GM08714 (cell line): ENCODE measurements around the gene MALT1.
A peak's percentile ranks its signal among the peaks of the same experiment; 100 is the strongest.

Source experiments
- H3K4me3 ChIP-seq: fragments of 200-500 bp; sonication (Bioruptor generic); 2 replicates; pipeline ENCODE4 v1.5.1; 2014; ENCODE audit warnings: mild to moderate bottlenecking, low read length, inconsistent platforms
- ZNF274 ChIP-seq: IDR thresholded peaks from 2 replicates; pipeline ENCODE4 v1.6.1; 2012; ENCODE audit warnings: mild to moderate bottlenecking, low read depth, low read length

Gene MALT1, protein sequence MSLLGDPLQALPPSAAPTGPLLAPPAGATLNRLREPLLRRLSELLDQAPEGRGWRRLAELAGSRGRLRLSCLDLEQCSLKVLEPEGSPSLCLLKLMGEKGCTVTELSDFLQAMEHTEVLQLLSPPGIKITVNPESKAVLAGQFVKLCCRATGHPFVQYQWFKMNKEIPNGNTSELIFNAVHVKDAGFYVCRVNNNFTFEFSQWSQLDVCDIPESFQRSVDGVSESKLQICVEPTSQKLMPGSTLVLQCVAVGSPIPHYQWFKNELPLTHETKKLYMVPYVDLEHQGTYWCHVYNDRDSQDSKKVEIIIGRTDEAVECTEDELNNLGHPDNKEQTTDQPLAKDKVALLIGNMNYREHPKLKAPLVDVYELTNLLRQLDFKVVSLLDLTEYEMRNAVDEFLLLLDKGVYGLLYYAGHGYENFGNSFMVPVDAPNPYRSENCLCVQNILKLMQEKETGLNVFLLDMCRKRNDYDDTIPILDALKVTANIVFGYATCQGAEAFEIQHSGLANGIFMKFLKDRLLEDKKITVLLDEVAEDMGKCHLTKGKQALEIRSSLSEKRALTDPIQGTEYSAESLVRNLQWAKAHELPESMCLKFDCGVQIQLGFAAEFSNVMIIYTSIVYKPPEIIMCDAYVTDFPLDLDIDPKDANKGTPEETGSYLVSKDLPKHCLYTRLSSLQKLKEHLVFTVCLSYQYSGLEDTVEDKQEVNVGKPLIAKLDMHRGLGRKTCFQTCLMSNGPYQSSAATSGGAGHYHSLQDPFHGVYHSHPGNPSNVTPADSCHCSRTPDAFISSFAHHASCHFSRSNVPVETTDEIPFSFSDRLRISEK

DNA sequence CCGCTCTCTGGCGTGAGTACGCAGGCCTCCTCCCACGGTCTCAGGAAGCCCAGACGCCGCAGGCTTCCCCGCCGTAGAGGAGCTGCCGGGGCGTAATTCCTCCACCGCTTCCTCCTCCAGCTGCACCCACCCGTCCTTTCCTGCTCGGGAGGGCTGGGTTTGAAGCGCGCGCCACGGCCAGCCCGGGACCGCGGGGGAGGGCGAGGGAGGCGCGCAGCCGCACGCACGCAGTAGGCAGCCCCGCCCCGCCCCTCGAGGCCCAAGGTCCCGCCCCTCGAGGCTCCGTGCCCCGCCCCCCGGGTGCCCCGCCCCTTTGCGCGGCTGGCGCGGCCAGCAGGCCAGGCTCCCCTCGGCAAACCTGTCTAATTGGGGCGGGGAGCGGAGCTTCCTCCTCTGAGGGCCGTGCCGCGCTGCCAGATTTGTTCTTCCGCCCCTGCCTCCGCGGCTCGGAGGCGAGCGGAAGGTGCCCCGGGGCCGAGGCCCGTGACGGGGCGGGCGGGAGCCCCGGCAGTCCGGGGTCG, at the start of gene MALT1:
Gene MALT1 (plus strand): TSS at position 355 of the 521 bp plus-strand sequence. CDS start 179 bp downstream, outside the sequence.
- TF ChIP-seq ZNF274: no peak
- peak within 1 kb of the TSS; percentile 97 for H3K4me3 ChIP-seq

DNA sequence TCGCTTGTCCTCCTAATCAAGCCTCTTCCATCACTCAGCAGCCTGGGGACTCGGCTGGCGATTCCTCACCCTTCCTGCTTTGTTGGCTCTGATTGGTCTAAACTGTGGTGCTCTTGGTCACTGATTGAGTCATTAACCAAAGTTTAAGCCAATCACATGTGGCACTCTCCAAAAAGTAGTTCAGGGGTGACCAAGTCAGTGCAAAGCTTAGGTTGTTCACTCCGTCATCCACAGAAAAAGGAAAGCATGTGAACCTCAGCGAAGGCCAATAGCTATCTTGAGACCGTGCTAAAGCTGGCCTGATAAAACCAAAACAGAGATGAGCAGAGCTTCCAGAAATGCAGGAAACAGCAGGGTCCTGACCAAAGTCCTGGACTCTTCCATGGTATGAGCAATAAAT, 47.3 kb upstream of the MALT1 start:
- no peak for TF ChIP-seq ZNF274
- no peak overlapping the region for H3K4me3 ChIP-seq

DNA sequence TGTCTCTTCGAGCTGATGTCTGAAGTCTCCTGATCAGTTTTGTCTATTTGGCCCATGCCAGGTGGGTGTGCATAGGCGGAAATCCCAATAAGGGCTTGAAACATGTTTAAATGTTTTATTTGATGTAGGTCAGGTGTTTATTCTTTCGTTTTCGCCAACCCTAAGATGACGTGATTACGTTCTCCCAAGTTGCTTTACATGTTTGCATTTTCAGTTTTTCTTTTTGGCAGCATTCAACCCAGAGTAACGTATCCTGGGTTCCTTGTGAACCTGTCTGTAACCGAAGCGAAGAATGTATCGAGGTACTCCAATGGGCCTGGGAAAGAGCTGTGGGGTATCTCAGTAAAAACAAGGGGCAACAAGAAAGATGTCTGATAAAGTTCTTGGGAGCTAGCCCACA, 45.4 kb upstream of the MALT1 start:
- TF ChIP-seq ZNF274: no peak
- no peak overlapping the region for H3K4me3 ChIP-seq

DNA sequence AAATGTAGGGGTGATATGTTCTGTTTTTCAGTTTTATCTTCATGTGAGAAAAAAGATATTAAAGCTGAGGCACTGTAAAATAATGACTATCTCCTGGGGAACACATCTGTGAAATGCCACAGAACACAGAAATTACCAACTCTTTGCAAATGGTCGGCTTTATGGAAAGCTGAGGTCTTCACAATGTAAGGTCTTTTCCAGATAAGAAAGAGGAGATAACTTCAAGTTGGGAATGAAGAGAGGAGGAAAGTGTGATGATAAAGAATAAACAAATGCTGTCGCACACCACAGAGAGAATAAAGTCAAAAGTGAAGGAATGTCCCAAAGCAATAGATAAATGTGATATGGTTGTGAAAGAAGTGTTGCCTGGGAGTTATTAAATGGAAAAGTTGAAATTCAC, 41.2 kb upstream of the MALT1 start:
- H3K4me3 ChIP-seq: no peak overlapping the region
- TF ChIP-seq ZNF274: no peak

DNA sequence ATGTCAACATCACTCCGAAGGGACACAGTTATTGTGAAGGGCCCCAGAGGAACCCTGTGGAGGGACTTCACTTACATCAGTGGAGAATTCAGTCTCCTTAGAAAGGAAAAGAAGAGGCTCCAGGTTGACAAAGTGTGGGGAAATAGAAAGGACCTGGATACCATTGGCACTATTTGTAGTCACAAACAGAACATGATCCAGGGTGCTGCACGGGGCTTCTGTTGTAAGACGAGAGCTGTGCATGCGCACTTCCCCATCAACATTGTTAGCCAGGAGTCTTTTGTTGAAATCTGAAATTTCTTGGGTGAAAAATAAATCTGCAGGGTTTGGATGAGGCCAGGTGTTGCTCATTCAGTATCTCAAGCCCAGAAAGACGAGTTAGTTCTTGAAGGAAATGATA, 40.0 kb upstream of the MALT1 start:
- no peak for TF ChIP-seq ZNF274
- H3K4me3 ChIP-seq: no peak overlapping the region

DNA sequence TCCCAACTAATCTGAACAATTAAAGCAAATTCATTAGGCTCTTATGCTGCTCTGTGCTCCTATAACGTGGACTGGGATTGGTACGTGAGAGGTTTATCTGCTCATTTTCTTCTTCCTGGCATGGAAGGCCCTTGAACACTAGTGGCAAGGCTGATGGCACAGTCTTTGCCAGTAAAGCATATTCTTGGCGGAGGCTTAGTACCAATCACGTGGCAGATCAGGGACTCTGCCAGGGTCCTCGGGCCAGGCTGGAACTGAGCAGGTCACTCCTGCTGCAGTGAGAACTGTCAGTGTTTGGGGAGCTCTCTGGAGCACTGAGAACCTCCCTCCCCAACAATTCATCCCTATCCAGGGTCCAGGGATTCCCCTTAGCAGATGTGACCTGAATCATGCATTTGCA, 38.7 kb upstream of the MALT1 start:
- TF ChIP-seq ZNF274: no peak
- H3K4me3 ChIP-seq: no peak overlapping the region

DNA sequence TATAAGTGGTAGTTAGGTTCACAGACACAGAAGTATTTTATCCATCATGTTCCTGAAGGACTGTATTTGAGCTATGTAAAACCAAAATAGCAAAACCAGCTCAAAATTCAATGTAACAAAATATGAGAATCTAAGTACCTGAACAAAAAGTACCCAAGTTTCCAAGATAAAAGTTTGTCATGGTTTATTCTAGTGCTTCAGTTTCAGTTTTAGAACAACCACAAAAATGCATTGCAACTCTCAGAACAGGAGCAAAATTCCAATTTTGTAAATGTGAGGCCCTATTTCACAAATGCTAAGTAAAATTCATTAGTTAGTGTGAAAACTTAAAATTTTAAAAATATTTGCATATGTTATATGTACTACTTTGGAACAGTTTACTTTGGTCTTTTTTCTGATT, 37.4 kb upstream of the MALT1 start:
- H3K4me3 ChIP-seq: no peak overlapping the region
- TF ChIP-seq ZNF274: no peak

DNA sequence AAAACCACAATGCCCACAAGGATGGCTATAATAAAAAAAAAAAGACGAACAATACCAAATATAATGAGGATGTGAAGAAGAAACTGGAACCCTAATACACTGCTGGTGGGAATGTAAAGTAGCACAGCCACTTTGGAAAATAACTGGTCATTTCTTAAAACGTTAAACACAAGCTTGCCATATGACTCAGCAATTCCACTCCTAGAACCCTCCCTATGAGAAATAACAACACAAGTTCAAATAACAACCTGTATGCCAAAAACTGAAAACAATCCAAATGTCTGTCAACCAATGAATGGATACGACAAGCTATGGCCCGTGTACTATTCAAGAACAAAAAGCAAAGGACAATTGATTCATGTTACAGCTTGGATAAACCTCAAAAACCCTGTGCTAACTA, 35.4 kb upstream of the MALT1 start:
- H3K4me3 ChIP-seq: no peak overlapping the region
- TF ChIP-seq ZNF274: no peak

DNA sequence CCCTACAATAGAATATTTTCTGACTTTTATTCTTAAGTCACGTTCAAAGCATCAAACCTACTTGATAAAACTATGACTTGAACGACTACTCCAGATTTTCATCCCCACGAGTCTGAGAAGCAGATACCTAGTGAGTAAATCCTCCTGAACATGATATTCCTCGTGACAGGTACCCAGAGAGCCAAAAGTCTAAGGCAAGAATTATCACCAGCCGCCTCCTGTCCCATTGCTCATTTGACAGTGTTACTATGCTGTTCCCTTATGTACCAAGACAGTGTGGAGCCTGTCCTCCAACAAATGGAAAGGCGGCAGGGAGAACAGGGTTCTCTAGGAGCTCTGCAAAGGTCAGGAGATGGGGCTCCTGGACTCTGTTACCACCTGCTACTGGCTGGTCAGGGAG, 34.1 kb upstream of the MALT1 start:
- H3K4me3 ChIP-seq: no peak overlapping the region
- no peak for TF ChIP-seq ZNF274

DNA sequence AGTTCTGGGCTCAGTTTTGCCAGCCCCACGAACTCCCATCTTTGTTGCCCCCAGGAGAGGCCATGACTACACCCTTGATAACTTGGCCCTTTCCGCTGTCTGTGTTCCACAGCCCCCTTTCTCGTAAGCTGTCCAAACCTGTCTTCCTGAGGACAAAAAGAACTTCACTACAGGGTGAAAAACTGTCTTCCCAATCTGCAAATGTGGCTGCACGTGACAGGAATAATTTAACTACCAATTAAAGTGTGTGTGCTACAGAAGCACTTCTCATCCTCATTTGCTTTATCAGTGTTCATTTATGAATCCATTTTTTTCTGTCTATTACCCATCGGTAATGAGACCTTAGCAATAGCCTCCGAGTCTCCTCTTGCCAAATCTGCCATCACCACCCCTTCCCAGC, 33.3 kb upstream of the MALT1 start:
- peak overlapping the region; percentile 25; the same call in 1 of the 2 replicates for H3K4me3 ChIP-seq
- TF ChIP-seq ZNF274: no peak

DNA sequence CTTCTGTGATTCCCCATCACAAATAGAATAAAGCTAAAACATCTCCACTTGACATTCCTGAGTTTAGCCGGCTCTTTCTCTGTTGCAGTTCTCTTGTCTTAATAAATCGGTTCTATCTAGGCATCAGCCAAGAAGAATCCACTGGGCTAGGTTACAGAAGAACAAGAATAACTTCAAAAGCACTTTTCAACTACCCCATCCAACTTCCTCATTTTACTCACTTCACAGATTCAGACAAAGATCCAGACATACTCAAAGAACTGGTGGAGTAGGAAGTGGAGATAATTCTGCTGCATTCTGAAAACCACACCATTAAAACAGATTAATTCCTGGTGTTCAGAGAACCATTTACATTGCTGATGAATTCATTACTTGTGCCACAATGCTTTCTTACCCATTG, 32.8 kb upstream of the MALT1 start:
- H3K4me3 ChIP-seq: peak overlapping the region; percentile 25; the same call in 1 of the 2 replicates
- TF ChIP-seq ZNF274: no peak

DNA sequence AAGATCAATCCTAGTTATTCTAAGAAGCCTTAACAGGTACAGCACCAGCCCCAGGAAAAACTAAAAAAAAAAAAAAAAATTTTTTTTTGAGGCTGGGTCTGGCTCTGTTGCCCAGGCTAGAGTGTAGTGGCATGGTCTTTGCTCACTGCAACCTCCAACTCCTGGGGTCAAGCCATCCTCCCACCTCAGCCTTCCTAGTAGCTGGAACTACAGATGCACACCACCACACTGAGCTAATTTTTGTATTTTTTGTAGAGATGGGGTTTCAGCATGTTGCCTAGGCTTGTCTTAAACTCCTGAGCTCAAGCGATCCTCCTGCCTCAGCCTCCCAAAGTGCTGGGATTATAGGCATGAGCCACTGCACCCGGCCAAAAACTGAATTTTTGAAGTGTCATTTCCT, 32.0 kb upstream of the MALT1 start:
- no peak for TF ChIP-seq ZNF274

DNA sequence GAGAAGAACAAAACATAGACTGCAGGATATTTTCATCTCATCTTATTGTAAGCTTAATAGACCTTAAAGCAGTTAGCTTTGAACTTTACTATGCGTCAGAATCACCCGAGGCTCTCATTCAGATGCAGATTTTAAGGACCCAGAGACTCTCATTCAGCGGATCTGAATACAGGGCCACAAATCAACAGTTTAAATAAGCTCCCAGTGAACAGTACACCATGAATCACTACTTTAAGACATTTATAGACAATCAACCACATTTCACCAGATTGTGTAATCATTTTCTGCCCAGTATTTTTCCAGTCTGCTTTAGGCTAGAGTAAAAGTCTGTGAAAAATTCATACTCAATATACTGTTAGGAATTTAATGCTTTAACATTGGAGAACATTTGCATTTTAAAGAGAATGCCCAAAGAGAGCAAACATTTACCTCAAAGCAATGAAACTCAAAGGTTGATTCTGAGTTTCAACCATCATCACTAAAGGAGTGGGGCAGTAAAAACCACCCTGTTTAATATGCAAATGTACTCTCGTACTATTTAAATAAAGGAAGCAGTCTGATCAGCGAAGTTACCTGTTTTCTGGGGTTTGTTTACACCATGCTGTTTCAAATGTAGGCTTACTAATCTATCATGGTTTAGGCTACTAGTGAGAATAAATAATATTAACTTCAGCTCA, 31.4 kb upstream of the MALT1 start:
- no peak for TF ChIP-seq ZNF274
- no peak overlapping the region for H3K4me3 ChIP-seq

More for the DNA sequence above, 32.0 kb upstream of the MALT1 start:
- no peak overlapping the region for H3K4me3 ChIP-seq

DNA sequence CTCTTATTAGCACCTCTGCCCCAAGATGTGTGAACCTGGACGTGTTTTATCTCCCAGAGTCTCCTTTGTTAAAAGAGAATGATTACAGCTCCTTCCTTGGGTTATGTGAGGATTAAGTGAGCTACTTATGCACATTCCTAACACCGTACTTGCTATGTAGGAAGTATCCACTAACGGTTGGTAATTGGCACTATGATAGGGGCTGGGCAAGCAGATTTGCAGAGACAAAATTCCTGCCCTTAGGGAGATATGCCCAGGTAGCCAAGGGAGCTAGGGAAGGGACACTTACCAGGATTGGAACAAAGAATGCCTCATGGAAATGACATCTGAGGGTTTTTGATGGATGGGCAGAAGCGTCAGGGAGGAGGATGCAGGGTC, 30.8 kb upstream of the MALT1 start:
- TF ChIP-seq ZNF274: no peak
- no peak overlapping the region for H3K4me3 ChIP-seq
